GM21515 (cell line): Measurements from ENCODE around the gene UROC1.

ENCODE experiments used
- ATAC-seq: cut with Tn5 transposase; IDR thresholded peaks from one replicate; pipeline ENCODE4 v1.9.1; 2021; ENCODE audit not compliant: unreplicated experiment

The UROC1 gene

DNA sequence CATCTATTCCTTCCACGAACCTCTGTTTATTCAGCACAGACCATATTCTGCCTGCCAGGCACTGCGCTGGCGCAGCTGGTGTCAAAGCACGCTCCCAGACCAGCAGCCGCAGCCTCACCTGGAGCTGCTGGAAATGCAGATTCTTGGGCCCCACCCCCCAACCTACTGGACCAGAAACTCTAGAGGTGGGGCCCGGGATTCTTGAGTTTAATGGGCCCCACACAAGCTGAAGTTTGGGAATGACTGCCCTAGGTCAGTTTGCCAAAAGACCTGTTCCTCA lies 13.4 kb upstream of the UROC1 start:
- no peak for ATAC-seq

DNA sequence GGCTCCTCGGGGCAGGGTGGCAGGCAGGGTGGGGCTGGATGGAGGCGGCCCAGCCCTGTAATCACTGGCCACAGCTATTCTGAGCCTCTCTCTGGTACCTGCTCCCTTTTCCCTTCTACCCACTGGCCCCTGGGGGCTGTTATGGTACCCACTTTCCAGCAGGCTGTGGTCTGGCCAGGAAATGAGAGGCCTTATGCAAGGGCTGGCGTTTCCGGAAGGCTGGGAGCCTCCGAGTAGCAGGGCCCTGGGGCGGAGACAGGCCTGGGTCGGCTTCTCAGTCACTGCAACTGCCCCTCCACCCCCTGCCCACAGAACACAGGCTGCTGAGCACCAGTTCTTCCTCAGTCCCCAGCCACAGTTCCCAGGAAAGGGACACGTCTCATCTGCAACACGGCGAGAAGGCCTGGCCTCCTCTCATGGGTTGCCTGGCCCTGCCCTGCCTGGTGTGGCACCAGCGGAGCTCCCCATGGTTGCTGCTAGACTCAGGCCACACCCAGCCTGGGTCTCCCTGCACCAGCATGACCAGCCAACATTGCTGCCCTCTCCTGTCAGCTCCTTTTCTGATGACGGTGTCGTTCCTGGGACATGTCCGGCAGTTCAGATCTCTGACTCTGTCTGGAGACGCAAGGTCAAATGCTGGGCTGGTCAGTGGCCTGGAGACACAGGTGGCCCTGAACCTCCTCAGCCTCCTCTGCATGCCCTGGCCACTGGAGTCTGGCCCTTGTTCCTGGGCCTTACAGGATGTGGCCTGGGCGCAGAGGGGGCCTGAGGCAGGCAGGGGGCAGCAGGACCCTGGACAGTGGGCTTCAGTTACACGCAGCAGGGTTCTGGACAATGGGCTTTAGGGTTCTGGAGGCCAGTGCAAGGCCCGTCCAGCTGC lies 12.8 kb upstream of the UROC1 start:
- no peak for ATAC-seq

DNA sequence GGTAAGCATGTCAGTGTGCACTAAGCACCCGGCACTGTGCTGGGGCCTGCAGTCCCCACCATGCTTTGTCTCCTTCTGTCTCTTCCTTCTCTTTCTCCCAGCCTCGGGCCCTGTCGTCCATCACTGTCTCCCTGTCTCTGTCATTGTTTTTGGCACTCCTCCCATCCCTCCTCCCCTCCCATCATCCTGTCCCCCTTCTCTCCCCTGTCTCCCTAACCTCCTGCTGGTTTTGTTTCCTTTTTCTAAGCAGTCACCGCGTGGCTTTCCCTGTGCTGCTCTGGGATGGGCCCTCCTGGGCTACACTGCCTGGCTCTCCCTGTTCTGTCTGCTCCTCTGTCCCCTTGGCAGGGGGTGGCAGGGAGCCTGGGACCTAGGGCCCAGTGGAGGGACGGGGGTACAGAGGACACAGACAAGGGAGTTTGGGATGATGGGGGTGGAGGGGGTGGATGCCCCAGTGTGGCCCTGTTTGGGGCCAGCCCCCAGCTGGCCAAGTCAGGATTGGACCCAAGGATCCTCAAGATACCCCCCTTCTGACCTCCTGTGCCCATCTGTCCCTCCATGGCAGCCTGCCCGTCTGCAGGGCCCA lies 12.1 kb upstream of the UROC1 start:
- ATAC-seq, result no peak

DNA sequence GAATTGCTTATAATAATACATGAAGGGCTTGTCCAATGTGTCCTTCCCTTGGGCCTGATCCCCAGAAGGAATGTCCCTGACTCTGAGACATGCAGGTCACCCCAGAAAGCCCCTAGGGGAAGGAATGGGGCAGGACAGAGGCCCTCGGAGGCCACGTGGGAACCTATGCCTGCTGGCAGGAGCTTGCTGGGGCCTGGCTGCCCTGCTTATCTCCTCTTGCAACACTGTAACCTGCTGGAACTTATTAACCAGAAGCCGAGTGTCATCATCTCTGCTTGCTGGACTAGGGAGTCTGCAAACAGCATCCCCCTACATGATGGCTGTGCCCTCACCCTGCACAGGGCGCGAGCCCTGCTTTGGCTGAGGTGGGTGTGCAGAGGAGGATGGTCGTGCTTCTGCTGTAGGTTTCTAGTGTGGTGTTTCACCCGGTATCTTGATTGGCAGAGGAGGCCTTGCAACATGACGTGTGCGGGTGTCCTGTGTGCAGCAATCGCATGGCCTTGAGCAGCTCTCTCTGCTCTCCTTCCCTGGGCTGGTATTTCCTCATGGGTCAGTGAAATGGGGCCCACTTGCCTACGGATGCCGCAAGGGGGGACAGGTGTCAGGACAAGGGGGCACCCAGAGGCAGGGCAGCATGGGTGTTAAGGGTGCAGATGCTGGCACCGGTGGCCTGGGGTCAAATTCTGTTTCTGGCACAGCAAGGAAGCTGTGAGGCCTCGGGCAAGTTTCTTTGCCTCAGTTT lies 11.4 kb upstream of the UROC1 start:
- ATAC-seq, result no peak

DNA sequence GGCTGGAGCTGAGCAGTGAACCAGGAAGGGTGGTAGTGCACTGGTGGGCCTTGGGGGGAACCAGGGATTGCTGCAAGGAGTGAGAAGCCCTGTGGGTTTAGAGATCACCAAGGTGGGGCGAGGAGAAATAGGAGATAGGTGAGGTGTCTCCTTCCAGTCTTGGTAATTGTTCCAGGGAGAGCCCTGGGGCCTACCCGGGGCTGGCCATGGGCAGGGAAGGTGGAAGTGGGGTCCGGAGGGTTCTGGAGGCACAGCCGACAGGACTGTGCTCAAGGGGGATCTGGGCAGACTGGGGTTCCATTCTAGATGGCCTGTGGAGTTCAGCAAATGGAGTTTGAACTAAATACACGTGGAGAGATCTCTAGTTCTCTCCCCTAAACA lies 10.8 kb upstream of the UROC1 start:
- ATAC-seq, result no peak

DNA sequence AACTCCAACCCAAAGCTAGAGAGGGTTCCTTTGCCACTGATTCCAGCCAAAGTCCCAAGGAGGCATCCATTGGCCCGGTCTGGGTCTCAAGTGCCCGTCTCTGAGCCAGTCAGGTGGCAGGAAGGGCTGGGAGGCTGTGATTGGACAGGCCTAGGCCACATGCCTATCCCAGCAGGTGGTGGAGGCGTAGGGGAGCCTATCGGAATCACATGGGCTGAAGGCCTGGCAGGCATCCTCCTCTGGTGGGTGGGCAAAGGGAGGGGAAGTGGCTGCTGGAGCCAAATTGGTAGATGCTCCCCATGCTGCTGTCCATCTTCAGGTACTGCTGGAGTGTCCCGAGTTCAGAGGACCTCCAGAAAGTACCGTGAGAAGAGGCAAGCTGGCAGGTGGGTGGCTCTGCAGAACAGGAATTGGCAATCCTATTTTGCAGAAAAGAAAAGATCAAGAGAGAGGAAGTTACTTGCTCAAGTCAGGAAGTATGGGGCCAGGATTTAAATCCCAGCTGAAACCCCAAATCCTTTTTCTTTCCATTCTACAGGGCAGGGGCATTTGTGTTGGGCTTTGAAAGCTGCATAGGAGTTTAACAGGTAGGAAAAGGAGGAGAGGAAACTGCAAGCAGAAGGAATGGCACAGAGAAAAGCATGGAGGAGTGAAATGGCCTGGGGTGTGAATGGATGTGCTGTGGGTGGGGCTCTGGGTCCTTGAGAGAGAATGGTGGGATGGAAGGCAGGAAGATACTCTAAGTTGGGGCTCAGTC lies 10.1 kb upstream of the UROC1 start:
- no peak for ATAC-seq

DNA sequence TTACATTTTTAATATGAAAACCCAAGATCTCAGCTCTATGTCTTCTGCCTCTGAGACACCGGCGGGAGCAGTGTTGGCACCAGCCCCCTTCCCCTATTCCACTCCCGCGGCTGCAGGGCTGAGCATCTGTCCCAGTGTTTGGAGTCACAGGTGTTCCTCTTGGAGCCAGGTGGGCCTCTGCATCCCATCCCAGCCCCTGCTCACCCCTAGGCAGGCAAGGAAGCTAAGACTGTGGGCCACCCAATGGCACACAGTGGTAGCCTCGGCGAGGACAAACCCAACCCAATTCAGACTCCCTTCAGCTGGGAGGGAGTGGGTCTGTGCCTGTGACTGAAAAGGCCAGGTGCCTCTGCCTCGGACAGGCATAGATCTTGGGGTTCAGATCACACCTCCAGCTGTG lies 9.4 kb upstream of the UROC1 start:
- ATAC-seq, result no peak

DNA sequence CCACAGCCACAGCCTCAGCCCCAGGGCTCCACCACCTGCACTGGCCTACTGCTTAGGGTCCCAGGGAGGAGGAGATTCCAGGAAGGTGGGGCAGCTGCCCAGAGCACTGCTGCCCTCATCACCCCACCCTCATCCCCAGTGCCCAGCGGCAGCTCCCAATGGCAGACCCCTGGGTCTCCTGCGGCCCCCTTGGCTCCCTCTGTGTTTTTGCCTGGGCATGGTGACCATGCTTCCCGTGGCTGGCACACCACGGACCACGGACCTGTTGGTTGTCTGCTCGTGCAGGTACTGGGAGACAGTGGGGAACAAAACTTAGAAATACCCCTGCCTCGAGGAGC lies 9.1 kb upstream of the UROC1 start:
- ATAC-seq, result no peak

DNA sequence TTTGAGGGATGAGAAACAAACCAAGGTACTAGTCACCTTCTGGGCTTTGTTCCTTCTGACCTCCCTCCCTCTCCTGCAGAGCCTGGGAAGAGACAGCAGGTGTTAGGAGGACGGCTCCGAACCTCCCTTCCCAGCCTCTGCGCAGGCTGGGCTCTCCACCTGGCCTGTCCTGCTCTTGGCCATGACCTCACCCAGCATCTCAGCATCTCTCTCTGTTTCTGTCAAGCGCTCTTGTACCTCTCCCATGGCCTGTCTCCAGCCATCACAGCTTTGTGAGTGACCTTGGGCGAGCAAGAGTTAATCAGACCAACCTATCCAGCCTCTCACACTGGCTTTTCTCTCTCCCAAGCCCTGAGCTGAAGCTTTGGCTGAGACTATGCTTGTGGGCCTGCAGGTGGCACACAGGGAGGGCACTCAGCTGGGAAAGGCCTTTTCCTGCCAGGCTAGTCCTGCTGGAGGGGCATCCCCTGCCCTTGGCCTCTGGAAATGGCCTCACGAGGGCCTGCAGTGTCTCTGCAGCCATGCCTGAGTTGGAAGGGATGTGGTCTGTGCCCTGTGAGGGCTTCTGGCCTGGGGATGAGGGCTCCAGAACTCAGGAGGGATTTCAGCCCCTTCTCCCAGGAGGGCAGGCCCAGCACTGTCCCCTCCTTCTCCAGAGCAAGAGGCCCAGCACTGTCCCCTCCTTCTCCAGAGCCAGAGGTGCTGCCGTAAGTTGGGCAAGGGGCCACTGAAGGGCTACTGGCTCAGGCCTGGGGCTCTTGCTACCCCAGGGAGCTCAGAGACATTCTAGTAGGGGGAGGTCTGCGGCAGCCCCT lies 8.5 kb upstream of the UROC1 start:
- ATAC-seq, result no peak

DNA sequence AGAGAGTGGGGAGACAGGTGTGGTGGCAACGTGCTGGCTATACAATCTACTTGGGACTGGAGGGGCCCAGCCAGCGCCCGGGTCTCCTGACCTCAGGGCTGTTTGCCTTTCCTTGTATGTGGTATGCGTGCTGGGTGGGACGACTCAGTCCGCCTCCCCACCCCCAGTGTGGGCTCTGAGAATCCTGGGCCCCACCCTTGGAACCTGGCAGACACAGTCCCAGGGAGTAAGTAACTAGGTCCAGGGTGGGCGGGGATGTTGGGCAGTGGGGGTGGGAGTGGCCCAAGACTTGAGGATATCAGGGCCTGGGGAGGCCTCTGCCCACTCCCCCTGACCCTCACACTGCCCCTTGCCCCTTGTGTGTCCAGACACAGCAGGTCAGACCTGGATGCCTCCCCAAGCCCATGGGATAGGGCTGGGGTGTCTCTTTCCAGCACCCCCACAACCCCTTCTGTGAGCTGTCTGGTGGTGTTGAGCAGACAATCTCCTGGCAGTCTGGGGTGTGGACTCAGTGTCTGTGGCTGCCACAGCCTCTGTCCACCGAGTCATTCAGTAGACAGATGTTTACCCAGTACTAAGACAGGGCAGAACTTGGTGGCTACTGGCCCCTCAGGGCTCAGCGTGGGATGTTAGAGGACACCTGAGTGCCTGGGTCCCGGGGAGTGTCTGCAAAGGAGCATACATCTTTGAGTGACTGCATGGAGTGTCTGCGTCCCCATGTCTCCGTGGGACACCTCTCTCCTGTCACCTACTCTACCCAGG lies 7.7 kb upstream of the UROC1 start:
- ATAC-seq, result no peak

DNA sequence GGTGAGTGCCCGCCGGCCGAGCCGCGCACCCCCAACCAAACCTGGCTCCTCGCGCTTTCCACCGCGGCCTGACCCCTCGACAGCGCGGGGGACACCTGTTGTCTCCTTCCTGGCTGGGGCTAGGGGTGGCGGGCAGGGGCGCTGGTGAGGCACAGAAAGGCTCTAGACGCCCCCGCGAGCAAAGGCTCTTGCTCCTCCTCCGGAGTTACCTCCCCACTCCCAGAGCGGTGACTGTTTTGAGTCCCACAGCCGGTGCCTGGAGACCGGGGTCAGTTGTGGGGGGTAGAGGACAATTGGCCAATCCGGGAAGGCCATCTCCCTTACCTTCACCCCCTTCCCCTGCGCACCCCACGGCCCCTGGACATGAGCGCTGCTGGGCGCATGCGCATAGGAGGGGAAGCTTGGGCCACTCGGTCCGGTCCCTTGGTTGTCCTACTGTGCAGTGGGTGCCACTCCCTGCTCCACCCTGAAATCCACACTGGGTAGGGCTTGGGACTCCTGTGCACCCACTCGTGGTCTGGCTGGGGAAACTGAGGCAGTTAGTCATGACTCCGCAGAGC lies 6.9 kb upstream of the UROC1 start:
- no peak for ATAC-seq

DNA sequence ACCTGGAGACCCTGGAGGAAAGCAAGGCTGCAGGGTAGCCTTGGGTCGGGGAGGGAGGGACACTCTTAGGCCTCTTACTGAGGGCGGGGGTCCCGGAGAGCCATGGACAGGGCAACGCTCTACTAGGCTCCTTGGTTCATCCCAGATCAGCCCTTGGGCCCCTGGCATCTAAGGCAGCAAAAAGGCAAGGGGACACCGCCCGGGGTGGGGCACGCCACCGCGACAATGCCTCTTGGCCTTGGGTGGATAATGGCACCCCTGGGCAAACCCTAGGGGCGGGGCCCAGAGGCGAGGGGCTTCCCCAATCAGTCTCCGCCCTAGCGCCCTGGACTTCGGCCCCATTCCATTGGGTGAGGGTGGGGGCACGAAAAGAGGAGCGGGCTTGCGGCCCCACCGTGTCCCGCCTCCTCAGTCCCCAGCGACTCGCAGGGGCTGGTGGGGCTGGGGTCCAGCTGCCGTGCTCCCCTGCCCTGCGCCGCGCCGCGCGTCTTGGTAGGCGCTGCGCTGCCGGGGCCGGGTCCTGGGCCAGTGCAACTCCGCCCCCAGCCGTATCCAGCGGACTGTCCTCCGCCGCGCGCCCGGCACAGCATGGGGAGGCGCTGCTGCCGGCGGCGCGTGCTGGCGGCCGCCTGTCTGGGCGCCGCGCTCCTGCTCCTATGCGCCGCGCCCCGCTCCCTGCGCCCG lies 6.3 kb upstream of the UROC1 start, which contains the start of gene CHST13:
Gene CHST13, plus strand, starts transcription at position 411 of the 684 bp plus-strand sequence. Its CDS starts 178 bp downstream, at position 589.
- ATAC-seq, result no peak

DNA sequence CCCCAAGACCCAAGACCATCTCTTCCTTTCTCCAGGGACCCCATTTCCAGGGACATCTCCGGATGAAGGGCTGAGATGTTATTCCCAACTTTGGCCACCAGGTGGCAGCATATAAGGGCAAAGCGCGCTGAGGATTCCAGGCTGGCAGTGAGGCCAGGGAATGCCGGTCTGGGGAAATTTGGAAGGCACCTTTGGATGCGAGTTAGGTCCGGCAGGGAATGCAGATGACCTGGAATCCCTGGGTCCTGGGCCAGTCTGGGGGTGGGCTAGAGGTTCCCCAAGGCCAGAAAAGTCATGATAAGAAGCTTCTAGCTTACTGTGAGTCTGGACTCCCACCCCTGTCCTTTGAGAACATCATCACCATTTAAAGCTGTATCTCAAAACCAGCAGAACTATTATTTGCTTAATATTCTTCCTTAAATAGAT lies 4.8 kb upstream of the UROC1 start:
- no peak for ATAC-seq

DNA sequence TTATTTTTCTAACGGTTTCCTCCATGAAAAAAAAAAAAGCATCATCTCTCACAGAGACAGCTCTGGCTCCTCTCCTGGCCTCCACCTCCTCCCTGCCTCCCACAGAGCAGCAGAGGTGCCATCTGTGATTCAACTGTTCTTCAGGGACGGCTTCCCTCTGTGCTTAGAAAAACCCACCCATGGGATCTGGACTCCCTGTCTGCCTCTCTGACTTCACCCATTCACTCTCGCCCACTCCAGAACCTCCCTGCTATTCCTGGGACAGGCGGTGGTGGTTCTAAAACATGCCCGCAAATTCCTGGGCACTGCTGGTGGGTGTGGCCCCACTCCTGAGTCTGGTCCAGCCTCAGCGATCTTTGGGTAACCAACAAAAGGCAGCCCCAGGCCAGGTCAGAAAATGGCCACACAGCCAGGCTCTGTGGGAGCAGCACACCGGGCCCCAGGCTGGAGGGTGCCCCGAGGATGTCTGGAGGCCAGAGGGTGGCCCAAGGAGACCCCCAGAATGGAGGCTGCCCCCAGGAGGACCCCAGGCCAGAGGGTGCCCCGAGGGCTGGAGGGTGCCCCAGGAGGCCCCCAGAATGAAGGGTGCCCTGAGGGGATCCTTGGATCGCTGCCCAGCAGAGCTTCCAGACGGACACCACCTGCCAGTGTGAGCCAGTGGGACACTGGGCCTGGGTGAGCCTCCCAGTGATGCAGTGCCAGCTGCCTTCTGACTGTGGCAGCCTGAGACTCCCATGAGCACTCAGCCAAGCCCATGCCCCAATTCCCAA lies 3.7 kb upstream of the UROC1 start:
- no peak for ATAC-seq

DNA sequence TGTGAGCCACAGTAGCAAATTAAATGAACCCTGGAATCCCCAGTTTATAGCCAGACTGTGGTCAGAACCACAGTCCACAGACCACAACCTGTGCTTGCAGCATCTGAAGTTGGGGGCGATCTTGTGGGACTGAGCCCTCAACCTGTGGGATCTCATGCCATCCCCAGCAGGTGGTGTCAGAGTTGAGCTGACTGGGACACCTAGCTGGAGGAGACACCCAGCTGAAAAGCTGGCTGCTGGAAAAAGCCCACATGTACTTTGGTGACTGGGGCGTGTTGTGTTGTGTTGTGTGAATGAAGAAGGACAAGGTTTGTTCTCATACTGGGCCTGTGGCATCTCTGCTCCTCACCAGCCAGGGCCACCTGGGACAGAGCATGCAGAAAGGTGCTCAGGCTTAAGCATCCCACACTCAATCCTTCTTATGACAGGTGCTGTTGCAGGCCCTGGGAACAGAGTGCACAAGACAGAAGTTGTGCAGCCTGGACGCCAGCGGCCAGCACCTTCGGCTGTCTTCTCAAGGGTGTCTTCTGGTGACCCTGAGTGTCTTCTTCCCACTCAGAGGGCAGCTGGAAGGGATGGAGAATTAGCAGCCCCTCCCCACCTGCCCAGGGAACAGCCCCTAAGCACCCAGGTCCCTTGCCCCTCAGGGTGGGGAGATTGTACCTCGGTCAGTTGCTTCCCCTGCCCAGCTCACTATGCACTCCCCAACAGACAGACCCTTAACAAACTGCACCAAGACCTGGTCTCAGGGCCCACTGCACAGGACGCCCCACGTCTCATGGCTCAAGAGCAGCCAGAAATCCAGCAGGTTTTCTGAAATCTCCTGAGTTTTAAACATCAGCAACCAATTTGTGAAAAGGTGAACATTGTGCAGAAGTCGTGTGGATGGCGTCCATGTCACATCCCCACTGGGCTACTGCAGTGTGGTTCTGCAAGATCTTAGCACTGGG lies 2.2 kb upstream of the UROC1 start:
- no peak for ATAC-seq

DNA sequence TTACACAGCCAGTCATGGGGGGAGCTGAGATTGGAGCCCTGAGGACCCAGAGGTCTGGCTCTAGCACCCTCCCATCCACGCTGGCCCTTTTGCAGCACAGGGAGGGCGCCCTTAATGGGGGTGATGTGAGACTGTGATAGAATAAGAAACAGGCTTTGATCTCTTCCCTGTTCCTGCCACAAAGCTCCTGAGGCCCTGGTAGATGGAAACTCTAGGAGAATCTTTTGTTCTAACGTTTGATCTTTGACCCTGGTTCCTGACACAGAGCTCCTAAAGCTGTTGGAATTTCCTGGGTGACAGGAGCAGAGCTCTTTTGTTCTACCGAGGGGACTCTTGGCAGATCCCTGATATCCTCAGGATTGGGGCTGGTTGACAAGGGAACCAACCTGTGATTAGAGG lies 1.2 kb upstream of the UROC1 start:
- ATAC-seq, result no peak
